OCI-LY1 (cell line): Measurements from ENCODE around the gene ROR2.

Experiments used
- H2AFZ ChIP-seq: fragments of 200-600 bp; sonication (generic), shearing (Covaris generic); 2 replicates; pipeline ENCODE4 v1.6.0; 2014; ENCODE audit warnings: antibody characterized with exemption, mild to moderate bottlenecking, low read length
- H3F3A ChIP-seq: fragments of 200-600 bp; sonication (generic), shearing (Covaris generic); 2 replicates; pipeline ENCODE4 v1.6.0; 2014; ENCODE audit warnings: mild to moderate bottlenecking, antibody characterized with exemption, low read length, moderate library complexity; ENCODE audit not compliant: insufficient read depth
- H3K27ac ChIP-seq: fragments of 200-600 bp; sonication (generic); 2 replicates; pipeline ENCODE4 v1.5.1; 2014; ENCODE audit warnings: low read length, mixed run types, mild to moderate bottlenecking, low read depth; ENCODE audit not compliant: poor library complexity, severe bottlenecking
- H3K27me3 ChIP-seq: fragments of 200-600 bp; sonication (generic); 2 replicates; pipeline ENCODE4 v1.6.0; 2014; ENCODE audit warnings: antibody characterized with exemption, mild to moderate bottlenecking, low read length, moderate library complexity; ENCODE audit not compliant: insufficient read depth
- H3K36me3 ChIP-seq: fragments of 200-600 bp; sonication (generic); 2 replicates; pipeline ENCODE4 v1.6.1; 2014; ENCODE audit warnings: mild to moderate bottlenecking, antibody characterized with exemption, low read length, moderate library complexity, mixed read lengths; ENCODE audit not compliant: insufficient read depth
- H3K4me1 ChIP-seq: fragments of 200-600 bp; sonication (generic); 2 replicates; pipeline ENCODE4 v1.5.1; 2014; ENCODE audit warnings: mild to moderate bottlenecking, low read length, moderate library complexity; ENCODE audit not compliant: insufficient read depth, severe bottlenecking
- H3K4me2 ChIP-seq: fragments of 200-600 bp; sonication (generic), shearing (Covaris generic); 2 replicates; pipeline ENCODE4 v1.6.1; 2014; ENCODE audit warnings: low read length
- H3K4me3 ChIP-seq: fragments of 200-600 bp; sonication (generic); 2 replicates; pipeline ENCODE4 v1.5.1; 2014; ENCODE audit warnings: low read length, low read depth, mild to moderate bottlenecking, mixed read lengths; ENCODE audit not compliant: poor library complexity, severe bottlenecking
- H3K79me2 ChIP-seq: fragments of 200-600 bp; shearing (Covaris generic); 2 replicates; pipeline ENCODE4 v1.6.1; 2016; ENCODE audit warnings: mixed run types, low read length, mixed read lengths; ENCODE audit not compliant: insufficient read depth
- H3K9ac ChIP-seq: fragments of 200-600 bp; sonication (generic), shearing (Covaris generic); 2 replicates; pipeline ENCODE4 v1.6.1; 2014; ENCODE audit warnings: mild to moderate bottlenecking, low read length, mixed read lengths
- H3K9me2 ChIP-seq: fragments of 200-600 bp; sonication (generic), shearing (Covaris generic); 2 replicates; pipeline ENCODE4 v1.6.1; 2014; ENCODE audit warnings: low read depth, mild to moderate bottlenecking, low read length, mixed read lengths
- H3K9me3 ChIP-seq: fragments of 200-600 bp; shearing (Covaris generic); 2 replicates; pipeline ENCODE4 v1.6.1; 2014; ENCODE audit warnings: low read length, mixed read lengths
- H4K20me1 ChIP-seq: fragments of 200-600 bp; sonication (generic), shearing (Covaris generic); 2 replicates; pipeline ENCODE4 v1.6.0; 2016; ENCODE audit warnings: mild to moderate bottlenecking, low read length; ENCODE audit not compliant: insufficient read depth
- CTCF ChIP-seq: fragments of 200-600 bp; sonication (generic), shearing (Covaris generic); IDR thresholded peaks from 2 replicates; pipeline ENCODE4 v1.5.1; 2017; ENCODE audit warnings: mild to moderate bottlenecking, antibody characterized with exemption, low read length, moderate library complexity, mixed read lengths
- EZH2 ChIP-seq: fragments of 200-600 bp; sonication (generic), shearing (Covaris generic); IDR thresholded peaks from 2 replicates; pipeline ENCODE4 v1.8.0; 2017; ENCODE audit warnings: borderline replicate concordance, mixed run types, mild to moderate bottlenecking, antibody characterized with exemption, low read length, moderate library complexity, mixed read lengths

The ROR2 gene

GRCh38 chr9:91921371-91921770 lies 28.7 kb downstream of the ROR2 start:
- H3K9ac ChIP-seq: no peak overlapping the region
- H3K4me3 ChIP-seq: no peak overlapping the region
- no peaks in the 10 kb centered on the region for H3F3A ChIP-seq
- no peak overlapping the region for H3K27ac ChIP-seq
- no peaks in the 10 kb centered on the region for H3K36me3 ChIP-seq
- no peaks in the 10 kb centered on the region for H3K4me1 ChIP-seq
- TF ChIP-seq CTCF (no peak), EZH2 (no peak)
- no peaks in the 10 kb centered on the region for H3K27me3 ChIP-seq
- H3K4me2 ChIP-seq: no peak overlapping the region
- no peaks in the 10 kb centered on the region for H3K79me2 ChIP-seq
- H3K9me3 ChIP-seq: no peaks in the 10 kb centered on the region
- no peaks in the 10 kb centered on the region for H4K20me1 ChIP-seq
- no peaks in the 10 kb centered on the region for H3K9me2 ChIP-seq
- H2AFZ ChIP-seq: no peak overlapping the region

- no peak overlapping the region for H3K4me2 ChIP-seq
- no peak overlapping the region for H3K9ac ChIP-seq
- H3K4me3 ChIP-seq: no peak overlapping the region
- no peaks in the 10 kb centered on the region for H4K20me1 ChIP-seq
- H3K9me2 ChIP-seq: no peaks in the 10 kb centered on the region
- H3K27ac ChIP-seq: no peak overlapping the region
- H2AFZ ChIP-seq: no peak overlapping the region
- H3K36me3 ChIP-seq: no peaks in the 10 kb centered on the region
- no peaks in the 10 kb centered on the region for H3K27me3 ChIP-seq
- H3K79me2 ChIP-seq: no peaks in the 10 kb centered on the region
- H3K4me1 ChIP-seq: no peaks in the 10 kb centered on the region
- H3F3A ChIP-seq: no peaks in the 10 kb centered on the region
- TF ChIP-seq EZH2 (no peak), CTCF (no peak)
- no peaks in the 10 kb centered on the region for H3K9me3 ChIP-seq
Measured at GRCh38 chr9:91920630-91921350, 29.2 kb downstream of the ROR2 start.

GRCh38 chr9:91919621-91920020 lies 30.4 kb downstream of the ROR2 start:
- TF ChIP-seq EZH2 (no peak), CTCF (no peak)
- Histone ChIP-seq H3K4me1 (no peaks in the 10 kb centered on the region), H3K79me2 (no peaks in the 10 kb centered on the region), H3K4me2 (no peak overlapping the region), H3F3A (no peaks in the 10 kb centered on the region), H3K36me3 (no peaks in the 10 kb centered on the region), H3K9ac (no peak overlapping the region), H3K4me3 (no peak overlapping the region), H2AFZ (no peak overlapping the region), H4K20me1 (no peaks in the 10 kb centered on the region), H3K27me3 (no peaks in the 10 kb centered on the region), H3K27ac (no peak overlapping the region), H3K9me2 (no peaks in the 10 kb centered on the region), H3K9me3 (no peaks in the 10 kb centered on the region)
